Measurements from ENCODE around the gene KRT82.

Gene KRT82

DNA sequence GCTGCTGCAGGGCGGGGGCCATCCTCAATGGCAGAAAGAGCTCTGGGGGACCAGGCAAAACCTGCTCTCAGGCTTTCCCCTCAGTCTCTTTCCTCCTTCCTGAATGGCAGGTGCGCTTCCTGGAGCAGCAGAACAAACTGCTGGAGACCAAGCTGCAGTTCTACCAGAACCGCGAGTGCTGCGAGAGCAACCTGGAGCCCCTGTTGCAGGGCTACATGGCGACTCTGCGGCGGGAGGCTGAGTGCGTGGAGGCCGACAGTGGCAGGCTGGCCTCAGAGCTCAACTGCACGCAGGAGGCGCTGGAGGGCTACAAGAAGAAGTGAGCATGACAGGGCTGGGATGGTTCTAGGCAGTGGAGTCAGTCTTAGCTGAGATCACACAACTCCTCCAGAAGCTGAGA is 62.0 kb downstream of the KRT82 start:
- DNase-seq (ENCODE audit: low read depth in 2 of 2): no peak

Measured in stimulated activated CD8-positive, alpha-beta memory T cell treated with anti-CD3 and anti-CD28 coated beads, Interleukin-2, amount 100 ng/mL, for 48 hours (primary cell).